NCI-H1092 treated with DMSO at 0.1 percent for 48 hours (cell line): ENCODE data around the gene NUDT4.
A peak's percentile ranks its signal among the peaks of the same experiment; 100 is the strongest.

Experiments used
- DNase-seq: peaks from one replicate; lab custom pipeline; 2025; lab: John Stamatoyannopoulos, UW

Gene NUDT4

DNA sequence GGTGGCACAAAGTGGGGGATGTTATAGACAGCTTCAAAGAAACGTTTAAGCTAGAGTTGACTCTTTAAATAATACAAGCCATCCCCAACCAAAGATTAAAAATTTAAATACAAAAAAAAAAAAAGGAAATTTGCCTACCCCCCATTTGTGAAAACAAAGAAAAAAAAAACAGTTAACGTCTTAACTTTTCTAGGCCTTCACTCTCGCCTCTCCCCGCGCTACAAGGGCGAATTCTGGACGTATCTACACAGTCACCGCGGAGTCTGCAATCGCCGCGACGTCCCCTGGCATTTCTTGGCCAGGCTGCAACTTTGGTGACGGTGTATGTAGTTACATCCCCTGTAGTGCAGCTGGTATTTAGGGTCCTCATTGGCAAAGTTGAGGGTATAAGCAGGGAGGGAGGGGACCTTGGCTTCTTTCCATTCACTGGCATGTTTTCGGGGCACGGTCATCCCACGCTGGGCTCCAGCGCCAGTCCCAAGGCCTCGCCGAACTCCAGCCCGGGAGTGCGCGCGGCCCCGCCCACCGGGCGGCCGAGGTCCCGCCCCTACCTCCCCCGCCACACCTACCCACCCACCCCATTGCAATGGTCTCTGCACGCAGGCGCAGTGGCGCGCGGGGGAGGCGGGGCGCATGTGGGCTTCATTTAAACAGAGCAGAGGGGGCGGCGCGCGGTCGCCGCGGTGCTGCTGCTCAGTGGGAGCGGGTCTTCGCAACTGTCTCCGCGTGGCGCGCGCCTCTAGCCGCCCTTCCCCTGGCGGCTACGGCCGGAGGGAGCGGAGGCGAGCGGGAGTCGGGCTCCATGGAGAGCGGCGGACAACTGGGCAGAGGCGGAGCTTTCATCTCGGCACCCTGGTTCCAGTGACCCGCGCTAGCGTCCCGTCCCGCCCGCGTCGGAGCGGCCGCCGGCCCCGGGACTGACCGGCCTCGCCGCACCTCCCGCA lies at the start of gene NUDT4:
Gene NUDT4, plus strand, starts transcription at position 674 of the 944 bp plus-strand sequence. CDS start 398 bp downstream, outside the sequence.
- peak; percentile 84 for DNase-seq

DNA sequence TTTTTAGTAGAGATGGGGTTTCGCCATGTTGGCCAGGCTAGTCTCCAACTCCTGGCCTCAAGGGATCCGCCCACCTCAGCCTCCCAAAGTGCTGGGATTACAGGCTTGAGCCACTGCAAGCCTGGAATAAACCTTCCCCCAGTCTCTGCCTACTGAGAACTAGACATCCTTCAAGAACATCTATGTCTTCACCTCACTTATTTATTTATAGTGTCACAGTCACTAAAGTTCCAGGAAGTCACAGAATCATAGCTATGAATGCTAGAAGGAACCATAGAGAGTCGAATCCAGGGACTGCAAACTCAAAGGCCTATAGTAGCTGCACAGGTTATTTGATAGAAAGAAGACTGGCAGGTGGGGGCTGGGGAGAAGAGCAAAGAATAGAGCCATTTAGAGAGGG lies 44.7 kb upstream of the NUDT4 start:
- no peak for DNase-seq

GRCh38 chr12:93333828-93334227 lies 43.9 kb upstream of the NUDT4 start:
- DNase-seq: no peak

DNA sequence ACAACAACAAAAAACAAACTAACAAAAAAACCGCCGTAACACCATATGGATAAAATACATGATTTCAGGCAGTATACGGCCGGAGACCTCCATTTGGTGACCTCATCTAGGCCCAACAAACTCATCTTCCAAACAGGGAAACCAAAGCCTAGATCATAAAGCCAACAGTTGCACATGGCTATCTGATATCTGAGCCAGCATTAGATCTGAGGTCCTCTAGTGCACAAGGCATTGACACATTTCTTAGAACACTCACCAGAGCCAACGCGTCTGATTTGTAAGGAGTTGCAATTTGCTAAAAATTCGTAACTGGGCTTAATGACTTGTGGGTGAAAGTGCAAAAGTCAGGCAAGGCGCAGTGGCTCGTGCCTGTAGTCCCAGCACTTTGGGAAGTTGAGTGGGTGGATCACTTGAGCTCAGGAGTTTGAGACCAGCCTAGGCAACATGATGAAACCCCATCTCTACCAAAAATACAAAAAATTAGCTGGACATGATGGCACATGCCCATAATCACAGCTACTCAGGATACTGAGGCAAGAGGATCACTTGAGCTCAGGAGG lies 42.0 kb upstream of the NUDT4 start:
- no peak for DNase-seq

DNA sequence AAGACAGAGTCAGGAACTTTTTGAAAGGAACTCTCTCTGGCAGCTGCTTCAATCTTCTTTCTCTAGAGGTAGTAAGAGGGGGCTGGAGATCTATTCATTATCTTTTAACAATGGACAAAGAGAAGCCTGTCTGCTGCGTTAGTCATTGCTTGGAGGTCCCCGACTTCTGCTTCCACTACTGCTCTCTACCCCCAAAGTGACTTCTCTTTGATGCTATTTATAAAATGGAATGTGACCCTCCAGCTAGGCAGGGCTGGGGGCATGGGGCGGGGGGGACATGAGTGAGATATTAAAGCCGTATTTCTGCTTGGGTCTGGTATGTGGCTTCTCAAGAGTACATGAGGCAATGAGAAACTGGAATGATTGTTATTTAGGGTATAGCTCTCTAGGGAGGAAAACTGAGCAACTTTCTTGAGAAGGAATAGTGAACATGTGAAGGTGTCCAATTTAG lies 41.4 kb upstream of the NUDT4 start:
- DNase-seq: no peak

- no peak for DNase-seq
Measured at GRCh38 chr12:93338598-93338997, 39.1 kb upstream of the NUDT4 start.

- no peak for DNase-seq
Measured at GRCh38 chr12:93339695-93340094, 38.0 kb upstream of the NUDT4 start.

DNA sequence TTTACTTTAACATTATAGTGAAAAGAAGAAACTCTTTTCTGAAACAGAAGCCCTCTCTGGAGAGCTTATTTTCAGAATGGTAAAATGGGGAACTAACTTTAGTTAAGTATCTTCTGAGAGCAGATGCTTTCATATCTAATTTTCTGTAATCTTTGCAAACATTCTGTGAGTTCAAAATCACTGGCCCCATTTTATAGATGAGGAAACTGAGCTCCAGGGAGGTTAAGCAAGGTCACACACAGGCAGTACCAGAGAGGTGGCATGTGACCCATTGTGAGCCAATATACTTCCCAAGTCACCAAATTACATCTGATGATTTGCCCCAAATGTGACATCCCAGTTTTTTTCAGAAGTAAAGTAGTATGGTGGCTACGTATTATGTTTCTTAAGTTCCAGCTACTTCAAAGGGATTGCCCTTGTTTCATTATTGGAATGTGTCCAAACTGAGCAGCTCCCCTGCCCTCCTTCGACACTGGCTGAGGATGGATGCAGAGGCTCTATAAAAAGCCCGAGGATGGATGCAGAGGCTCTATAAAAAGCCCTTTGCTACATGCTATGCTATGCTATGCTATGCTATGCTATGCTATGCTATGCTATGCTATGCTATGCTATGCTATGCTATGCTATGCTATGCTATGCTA lies 36.2 kb upstream of the NUDT4 start:
- DNase-seq: no peak

DNA sequence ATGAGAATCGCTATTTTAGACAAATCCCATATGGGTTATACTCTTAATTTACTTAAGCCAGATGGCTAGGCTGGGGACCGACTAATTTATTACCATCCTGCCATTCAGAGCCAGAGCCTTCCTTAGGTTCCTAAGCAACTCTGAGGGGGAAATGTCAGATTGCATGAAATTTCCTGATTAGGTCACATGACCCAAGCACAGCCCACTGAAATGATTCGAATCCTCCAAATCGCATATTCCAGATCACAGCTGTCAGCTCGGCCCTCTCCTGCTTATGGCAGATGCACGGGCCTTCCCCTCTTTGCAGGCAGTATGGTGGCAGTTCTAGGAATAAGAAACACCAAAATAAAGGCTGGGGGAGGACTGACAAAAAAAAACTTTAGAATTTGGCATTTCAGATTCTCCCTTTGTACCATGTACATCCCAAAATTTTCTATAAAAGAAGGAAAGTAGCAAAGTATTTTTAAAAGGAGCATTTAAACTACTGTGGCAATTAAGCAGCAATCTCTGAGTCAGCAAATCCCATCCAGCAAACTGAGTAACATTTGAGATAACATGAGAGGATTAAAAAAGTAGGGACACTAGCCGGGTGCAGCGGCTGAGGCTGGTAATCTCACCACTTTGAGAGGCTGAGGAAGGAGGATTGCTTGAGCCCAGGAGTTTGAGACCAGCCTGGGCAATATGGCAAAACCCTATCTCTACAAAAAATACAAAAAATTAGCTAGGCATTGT lies 30.5 kb upstream of the NUDT4 start:
- DNase-seq: no peak

DNA sequence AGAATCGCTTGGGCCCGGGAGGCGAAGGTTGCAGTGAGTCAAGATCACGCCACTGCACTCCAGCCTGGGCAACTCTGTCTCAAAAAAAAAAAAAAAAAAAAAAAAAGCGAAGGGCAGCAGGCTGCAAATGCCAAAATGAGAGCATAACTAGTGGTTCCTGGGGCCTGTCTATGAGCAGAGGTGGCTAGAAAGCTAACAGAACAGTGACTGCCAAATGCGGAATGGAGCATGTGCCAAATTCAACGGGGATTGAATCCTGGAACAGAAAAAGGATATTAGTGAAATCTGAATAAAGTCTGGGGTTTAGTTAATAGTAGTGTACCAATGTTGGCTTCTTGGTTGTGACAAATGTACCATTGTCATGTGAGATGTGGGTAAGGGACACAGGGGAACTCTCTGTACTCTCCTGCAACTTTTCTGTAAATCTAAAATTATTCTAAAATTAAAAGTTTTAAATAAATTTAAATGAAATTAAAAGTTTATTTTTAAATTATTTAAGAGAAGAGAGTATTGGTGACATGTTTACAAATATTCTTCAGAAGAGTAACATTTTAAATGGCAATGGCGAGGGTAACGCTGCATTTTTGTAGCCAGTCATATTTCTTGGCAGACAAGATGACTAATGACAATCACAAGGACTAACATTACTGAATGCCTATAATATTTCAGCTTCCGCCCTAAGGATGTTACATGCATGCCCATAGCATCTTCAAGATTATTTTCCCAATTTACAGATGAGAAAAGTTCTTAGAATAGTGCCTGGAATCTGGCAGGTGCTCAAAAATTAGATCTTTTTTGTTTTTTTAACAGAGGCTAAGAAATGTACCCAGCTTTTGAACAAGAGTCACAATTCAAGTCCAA lies 28.9 kb upstream of the NUDT4 start:
- no peak for DNase-seq

GRCh38 chr12:93351726-93352125 lies 26.0 kb upstream of the NUDT4 start:
- no peak for DNase-seq

- no peak for DNase-seq
Measured at GRCh38 chr12:93352321-93352720, 25.4 kb upstream of the NUDT4 start.

DNA sequence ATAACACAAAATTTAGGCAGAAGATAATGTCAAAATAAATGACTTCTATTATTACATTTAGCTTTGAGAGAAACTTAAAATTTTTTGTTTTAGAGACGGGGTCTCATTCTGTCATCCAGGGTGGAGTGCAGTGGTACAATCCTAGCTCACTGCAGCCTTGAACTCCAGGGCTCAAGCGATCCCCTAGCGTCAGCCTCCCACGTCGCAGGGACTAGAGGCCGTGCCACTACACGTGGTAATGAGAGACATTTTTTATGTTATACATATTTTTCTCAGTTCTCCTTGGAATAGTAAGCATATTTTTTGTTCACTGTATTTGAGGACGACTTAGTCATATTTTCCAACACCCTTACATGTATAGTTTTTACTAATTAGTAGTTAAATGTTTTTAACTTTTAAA lies 21.5 kb upstream of the NUDT4 start:
- no peak for DNase-seq

DNA sequence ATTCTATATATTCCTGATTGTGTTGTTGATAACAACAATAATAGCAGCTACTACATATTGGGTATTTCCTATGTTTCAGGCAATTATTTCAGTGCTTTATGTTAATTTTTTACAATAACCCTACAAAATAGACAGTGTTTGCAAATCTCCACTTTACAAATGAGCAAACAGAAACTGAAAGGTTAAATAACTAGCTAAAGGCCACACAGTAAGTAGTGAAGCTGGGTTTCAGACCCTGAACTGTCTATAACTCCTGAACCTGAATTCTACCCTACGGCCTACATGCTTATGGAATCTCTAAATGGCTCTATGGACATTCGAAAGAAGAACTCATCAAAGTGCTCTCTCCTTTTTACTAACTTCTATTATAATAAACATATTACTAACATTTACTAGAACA lies 19.7 kb upstream of the NUDT4 start:
- no peak for DNase-seq

DNA sequence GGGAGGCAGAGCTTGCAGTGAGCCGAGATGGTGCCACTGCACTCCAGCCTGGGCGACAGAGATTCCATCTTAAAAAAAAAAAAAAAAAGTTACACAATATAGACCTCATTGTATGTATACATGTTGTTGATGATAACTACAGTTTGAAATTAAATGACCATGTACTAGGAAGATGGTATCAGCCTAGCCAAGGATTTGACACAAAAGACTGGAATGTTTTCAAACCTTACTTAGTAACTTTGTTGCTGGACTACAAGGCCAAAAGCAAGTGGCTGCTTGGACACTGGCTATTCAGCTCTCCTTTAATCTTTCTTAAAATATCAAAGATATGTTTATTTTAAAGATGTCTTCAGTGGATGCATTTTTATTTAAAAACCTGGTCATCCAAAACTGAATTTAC lies 18.9 kb upstream of the NUDT4 start:
- no peak for DNase-seq

- DNase-seq: no peak
Measured at GRCh38 chr12:93360688-93361087, 17.0 kb upstream of the NUDT4 start.

DNA sequence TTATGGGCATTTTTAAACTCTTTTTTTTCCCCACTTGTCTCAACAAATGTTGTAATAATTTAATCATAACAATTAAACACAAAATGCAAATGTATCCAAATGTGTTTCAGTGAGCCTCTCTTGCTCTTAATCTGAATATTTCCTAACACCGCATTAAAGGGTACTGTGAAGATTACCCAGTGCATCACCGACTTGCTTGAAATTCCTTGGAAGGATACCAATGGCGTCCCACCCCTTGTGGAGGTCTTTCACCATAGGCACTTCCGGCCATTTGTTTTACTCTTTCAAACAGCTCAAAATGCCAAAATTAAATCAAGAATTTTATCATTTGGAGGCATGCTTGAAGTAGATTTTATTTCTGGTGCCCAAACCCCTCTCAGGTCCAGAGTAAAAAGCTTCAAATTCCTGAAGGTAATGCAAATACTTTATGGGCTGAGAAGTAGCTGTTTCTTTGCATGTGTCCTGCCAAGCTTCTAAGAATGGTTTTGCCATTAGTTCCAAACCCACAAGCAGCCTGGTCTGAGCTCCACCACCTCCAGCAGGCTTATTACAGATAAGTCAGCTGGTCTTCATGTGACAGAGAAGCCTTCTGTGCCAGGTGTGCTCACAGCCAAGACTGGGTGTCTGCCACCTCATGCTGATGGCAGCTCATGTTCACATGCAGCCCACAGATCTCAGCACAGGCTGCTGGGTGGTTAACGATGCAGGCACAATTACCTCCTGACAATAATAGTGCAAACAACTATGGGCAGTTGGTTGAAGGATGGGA lies 16.4 kb upstream of the NUDT4 start:
- no peak for DNase-seq

DNA sequence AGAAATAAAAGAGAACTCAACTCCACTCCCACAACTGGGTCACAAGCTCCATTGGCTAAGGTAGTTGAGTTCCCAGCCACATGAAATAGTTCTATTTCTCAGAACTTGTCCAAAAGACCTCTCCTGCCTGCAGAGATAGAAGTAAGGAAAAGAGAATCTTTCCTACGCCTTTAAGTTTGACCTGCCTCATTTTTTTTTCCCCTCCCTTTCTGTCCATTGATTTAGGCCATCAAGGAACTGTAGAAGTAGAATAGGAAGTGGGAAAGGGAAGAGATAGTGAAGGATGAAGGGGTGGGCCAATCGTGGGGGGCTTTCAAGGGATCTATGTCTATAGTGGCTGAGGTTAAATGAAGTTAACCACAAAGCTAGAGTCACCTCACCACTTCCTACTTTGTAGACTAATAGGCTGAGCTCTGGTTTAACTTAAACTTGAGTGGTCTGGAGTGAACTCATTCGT lies 13.9 kb upstream of the NUDT4 start:
- no peak for DNase-seq

DNA sequence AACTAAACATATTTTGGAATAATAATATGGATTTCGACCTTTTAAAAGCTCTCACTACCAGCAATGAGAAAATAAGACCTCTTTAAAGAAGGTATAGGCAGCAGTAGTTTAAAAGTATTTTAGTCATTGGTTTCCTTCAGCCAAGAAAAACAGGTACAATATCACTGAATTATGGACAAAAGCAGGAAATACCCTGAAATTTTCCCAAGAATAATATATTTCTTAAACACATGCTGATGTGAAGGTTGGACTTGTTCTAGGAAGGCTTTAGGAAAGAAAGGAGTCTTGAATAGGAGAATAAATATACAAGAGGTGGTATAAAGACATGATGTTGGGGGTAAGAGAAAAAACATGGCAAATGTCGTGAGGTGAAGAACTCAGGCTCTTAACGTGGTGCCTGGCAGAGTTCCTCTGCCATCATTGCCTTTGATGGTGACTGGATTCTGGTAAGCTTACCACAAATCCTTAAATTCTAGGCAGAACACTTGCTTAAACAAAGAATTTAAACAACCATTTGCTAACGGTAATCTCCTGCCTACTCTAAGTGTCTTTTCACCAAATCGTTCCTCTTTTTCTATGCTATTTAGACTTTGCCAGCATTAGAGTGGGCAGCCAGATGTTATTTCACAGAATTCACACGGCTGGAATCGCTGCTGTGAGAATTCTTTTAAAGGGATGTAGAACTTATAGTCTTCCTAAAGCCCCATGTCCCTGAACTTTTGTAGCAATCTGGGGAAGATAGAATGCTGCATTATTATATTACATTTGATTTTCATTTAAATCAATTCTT lies 11.9 kb upstream of the NUDT4 start:
- no peak for DNase-seq

- DNase-seq: no peak
Measured at GRCh38 chr12:93366422-93366821, 11.3 kb upstream of the NUDT4 start.
